GM12878 (cell line): Measurements from ENCODE around the gene ANO3.

Source experiments
- CHD1 ChIP-seq: IDR thresholded peaks from 2 replicates; pipeline ENCODE4 v1.6.1; 2012; ENCODE audit warnings: low read depth, low read length, improper control_type of control experiment
- E2F8 ChIP-seq: fragments of 450-650 bp; IDR thresholded peaks from 2 replicates; pipeline ENCODE4 v1.6.1; 2018; ENCODE audit warnings: mild to moderate bottlenecking, low read depth, moderate library complexity; ENCODE audit not compliant: partially characterized antibody
- ETV6 ChIP-seq, 2 experiments: fragments of 450-650 bp in 1 of 2; IDR thresholded peaks in 1 of 2; conservative IDR thresholded peaks in 1 of 2; 2 replicates each; pipeline ENCODE4 v1.6.1; 2014; ENCODE audit warnings: antibody characterized with exemption in 1 of 2, borderline replicate concordance in 1 of 2, low read depth in 1 of 2, mild to moderate bottlenecking in 1 of 2, moderate library complexity in 1 of 2
- EZH2 ChIP-seq: IDR thresholded peaks from 2 replicates; pipeline ENCODE4 v1.6.1; 2012; ENCODE audit warnings: low read depth, mild to moderate bottlenecking, control low read depth, inconsistent platforms, low read length, borderline replicate concordance; ENCODE audit not compliant: control insufficient read depth
- GABPA ChIP-seq: IDR thresholded peaks from 2 replicates; pipeline ENCODE4 v1.6.1; 2014; ENCODE audit warnings: antibody characterized with exemption, low read depth, mild to moderate bottlenecking, inconsistent platforms
- NR2C2 ChIP-seq: IDR thresholded peaks from 2 replicates; pipeline ENCODE4 v1.6.1; 2011; ENCODE audit warnings: borderline replicate concordance, low read depth; ENCODE audit not compliant: control insufficient read depth, insufficient read length
- POLR2AphosphoS5 ChIP-seq: IDR thresholded peaks from 2 replicates; pipeline ENCODE4 v1.6.1; 2011; ENCODE audit warnings: mild to moderate bottlenecking, low read length, inconsistent platforms
- RFX5 ChIP-seq: IDR thresholded peaks from 2 replicates; pipeline ENCODE4 v1.6.1; 2011; ENCODE audit warnings: low read depth, low read length, improper control_type of control experiment
- TF ChIP-seq, protein P1 (sequence below), 3 experiments: IDR thresholded peaks in 2 of 3; conservative IDR thresholded peaks in 1 of 3; 2 replicates each; pipeline ENCODE4 v1.5.1; 2011; ENCODE audit warnings: low read depth in 3 of 3, low read length in 3 of 3, mild to moderate bottlenecking in 3 of 3, control low read depth in 2 of 3, moderate library complexity in 2 of 3, inconsistent platforms in 1 of 3, mixed read lengths in 1 of 3; ENCODE audit not compliant: control insufficient read depth in 2 of 3, insufficient read depth in 1 of 3; ENCODE audit errors: extremely low read depth in 1 of 3

- TF ChIP-seq, protein P1, sequence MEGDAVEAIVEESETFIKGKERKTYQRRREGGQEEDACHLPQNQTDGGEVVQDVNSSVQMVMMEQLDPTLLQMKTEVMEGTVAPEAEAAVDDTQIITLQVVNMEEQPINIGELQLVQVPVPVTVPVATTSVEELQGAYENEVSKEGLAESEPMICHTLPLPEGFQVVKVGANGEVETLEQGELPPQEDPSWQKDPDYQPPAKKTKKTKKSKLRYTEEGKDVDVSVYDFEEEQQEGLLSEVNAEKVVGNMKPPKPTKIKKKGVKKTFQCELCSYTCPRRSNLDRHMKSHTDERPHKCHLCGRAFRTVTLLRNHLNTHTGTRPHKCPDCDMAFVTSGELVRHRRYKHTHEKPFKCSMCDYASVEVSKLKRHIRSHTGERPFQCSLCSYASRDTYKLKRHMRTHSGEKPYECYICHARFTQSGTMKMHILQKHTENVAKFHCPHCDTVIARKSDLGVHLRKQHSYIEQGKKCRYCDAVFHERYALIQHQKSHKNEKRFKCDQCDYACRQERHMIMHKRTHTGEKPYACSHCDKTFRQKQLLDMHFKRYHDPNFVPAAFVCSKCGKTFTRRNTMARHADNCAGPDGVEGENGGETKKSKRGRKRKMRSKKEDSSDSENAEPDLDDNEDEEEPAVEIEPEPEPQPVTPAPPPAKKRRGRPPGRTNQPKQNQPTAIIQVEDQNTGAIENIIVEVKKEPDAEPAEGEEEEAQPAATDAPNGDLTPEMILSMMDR (IDR thresholded peaks at IDR 0.05 in 2 of 3, conservative IDR thresholded peaks at IDR 0.05 in 1 of 3; ENCODE audit: control insufficient read depth in 2 of 3, extremely low read depth in 1 of 3, insufficient read depth in 1 of 3, low read depth in 3 of 3, low read length in 3 of 3): no peak
- TF ChIP-seq EZH2 (no peak), NR2C2 (no peak), POLR2AphosphoS5 (no peak), E2F8 (no peak), CHD1 (no peak), ETV6 (conservative IDR thresholded peaks at IDR 0.05 in 1 of 2, IDR thresholded peaks at IDR 0.05 in 1 of 2; ENCODE audit: borderline replicate concordance in 1 of 2, low read depth in 1 of 2) (no peak), GABPA (no peak), RFX5 (no peak)
Measured at GRCh38 chr11:26632691-26633159, 300.8 kb downstream of the ANO3 start.
